NT2/D1 (cell line): Measurements from ENCODE around the gene NXPH1.

Experiments
- YY1 ChIP-seq: IDR thresholded peaks from 2 replicates; pipeline ENCODE4 v1.6.1; 2011; ENCODE audit not compliant: insufficient read length, insufficient read depth
- ZNF274 ChIP-seq: IDR thresholded peaks from 2 replicates; pipeline ENCODE4 v1.6.1; 2011; ENCODE audit warnings: mild to moderate bottlenecking, low read depth, low read length

DNA sequence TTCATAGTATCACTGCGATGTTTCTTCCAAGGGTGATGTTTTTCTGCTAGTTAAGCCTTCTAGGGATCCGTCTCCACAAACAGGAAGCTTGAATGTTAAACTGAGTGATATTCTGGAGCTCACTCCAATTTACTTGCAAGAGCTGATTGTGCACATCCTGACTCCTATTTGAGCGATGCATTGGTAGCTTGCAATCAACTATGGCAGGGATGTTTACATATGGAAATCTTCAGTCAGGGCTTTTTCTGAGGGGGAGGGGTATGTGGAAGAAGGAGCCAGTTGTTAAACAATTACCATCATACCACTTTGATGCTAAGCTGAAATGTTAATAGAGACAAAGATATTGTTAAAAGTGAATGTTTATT lies 43.2 kb upstream of the NXPH1 start:
- TF ChIP-seq ZNF274 (no peak), YY1 (no peak)
